Heart right ventricle (tissue), 16 donors: ENCODE measurements around the gene DHX34. TPM values are rescaled to one million over a fixed set of nuclear protein-coding genes. Genes with fewer than 3 reads are reported as not detected.
A peak's percentile ranks its signal among the peaks of the same experiment; 100 is the strongest.

Experiments
- ATAC-seq, 8 donors: fragments of 200-7000 bp; cut with Tn5 transposase; one replicate each; pipeline ENCODE4 v1.9.1; 2020; ENCODE audit warnings: mild to moderate bottlenecking in 8 of 8, moderate library complexity in 8 of 8, moderate number of reproducible peaks in 1 of 8
- DNase-seq, 2 donors: peaks; one replicate each; pipeline ENCODE4 v3.0.0-alpha.2; 2020
- H3K27ac ChIP-seq, 10 donors: fragments of 200-600 bp; sonication (generic) in 2 of 10; one replicate each; pipeline versions ENCODE4 v1.5.0 to v1.8.0; 2020 to 2022; ENCODE audit warnings: mild to moderate bottlenecking in 3 of 10
- H3K27me3 ChIP-seq, 7 donors: fragments of 200-600 bp; one replicate each; pipeline ENCODE4 v1.8.0; 2021 to 2022; ENCODE audit warnings: mild to moderate bottlenecking in 2 of 7
- H3K36me3 ChIP-seq, 9 donors: fragments of 200-600 bp; sonication (generic) in 1 of 9; one replicate each; pipeline versions ENCODE4 v1.5.0 to v1.8.0; 2020 to 2022; ENCODE audit warnings: mild to moderate bottlenecking in 2 of 9
- H3K4me1 ChIP-seq, 9 donors: fragments of 200-600 bp; sonication (generic) in 1 of 9; one replicate each; pipeline versions ENCODE4 v1.5.0 to v1.8.0; 2020 to 2022; ENCODE audit warnings: mild to moderate bottlenecking in 4 of 9
- H3K4me3 ChIP-seq, 10 donors: fragments of 200-600 bp; sonication (generic) in 2 of 10; one replicate each; pipeline versions ENCODE4 v1.5.0 to v1.8.0; 2020 to 2022; ENCODE audit warnings: mild to moderate bottlenecking in 7 of 10, moderate library complexity in 2 of 10
- H3K9me3 ChIP-seq, 11 donors: fragments of 200-600 bp in 10 of 11; sonication (generic) in 2 of 11; one replicate each; pipeline versions ENCODE4 v1.5.0 to v1.8.0; 2013 to 2022; ENCODE audit warnings: mild to moderate bottlenecking in 2 of 11, control low read depth in 1 of 11, moderate library complexity in 1 of 11
- WGBS, 2 donors: extraction: QIAGEN DNeasy Blood & Tissue Kit; methylation state at CpG; one replicate each; pipeline ENCODE4 v1.1.7; 2013; ENCODE audit warnings: inconsistent platforms in 1 of 2; 5-methylcytosine and 5-hydroxymethylcytosine counted together
- intact Hi-C, 10 donors: fragments of 100-400 bp; cut with DNase I; formaldehyde crosslinking; loops; one replicate each; pipeline versions ENCODE4 v1.11.1 to v1.14.2; 2022
- polyA plus RNA-seq, 2 donors: library from polyadenylated mRNA; stranded (reverse); fragments of 200-250 nt; gene quantifications; one replicate each; pipeline ENCODE4 v1.2.3, GENCODE V29; 2013
- total RNA-seq, 10 donors: library from RNA; stranded (reverse); fragmentation: NEBNext Ultra II Directional in 3 of 10; extraction: Animal tissue kit (Norgen Biotek cat#: 25700) in 3 of 10; gene quantifications; one replicate each; pipeline versions ENCODE4 v1.2.1 to v1.2.4, GENCODE V29; 2021 to 2023
- TF ChIP-seq, protein P1 (sequence below), 9 donors: fragments of 200-600 bp; sonication (generic) in 2 of 9; IDR thresholded peaks; one replicate each; pipeline versions ENCODE4 v1.5.0 to v1.8.0; 2021 to 2022; ENCODE audit warnings: antibody characterized with exemption in 9 of 9, mild to moderate bottlenecking in 5 of 9, moderate library complexity in 1 of 9
- donor health status: Arrhythmogenic right ventricular cardiomyopathy.
- donor health status: ischemic (EF 13 %, LVEDD 7.1; RV severe dilation, severe dysfunction).
- donor health status: healthy with polysubstance abuse.
- donor health status: DM: no; HTN: yes; CAD: no.
- donor health status: DM: no; HTN: no; CAD: no.
- donor health status: ischemic (EF 25% LVEDD 6.9; RV normal size, moderate dysfunction).
- donor health status: ischemic (EF 25% LVEDD 5.7; RV mildly dilated, moderate dysfunction).
- donor health status: healthy.
- donor health status: DM: yes; HTN: yes; CAD: no.
- donor health status: Ischemic cardiomyopathy.
- donor health status: ischemic (EF 35%, LVEDD 5.7; RV mildly dilated, moderate dysfunction).
- donor health status: nonischemic (EF 11% LVEDD 7.7; RV severe dilation, severe dysfunction).
- donor health status: DM: yes; HTN: yes; CAD: no.
- donor health status: PGD.
- donor health status: ischemic (EF 29% LVEDD 5.4; RV normal size, mild dysfunction).
- donor health status: nonischemic (EF 23%, LVEDD 6.1; RV moderate dilation, normal function).

The DHX34 gene
- total and polyA plus RNA-seq, 12 donors, result 4.4 to 11.7 (median 5.9) TPM

DNA sequence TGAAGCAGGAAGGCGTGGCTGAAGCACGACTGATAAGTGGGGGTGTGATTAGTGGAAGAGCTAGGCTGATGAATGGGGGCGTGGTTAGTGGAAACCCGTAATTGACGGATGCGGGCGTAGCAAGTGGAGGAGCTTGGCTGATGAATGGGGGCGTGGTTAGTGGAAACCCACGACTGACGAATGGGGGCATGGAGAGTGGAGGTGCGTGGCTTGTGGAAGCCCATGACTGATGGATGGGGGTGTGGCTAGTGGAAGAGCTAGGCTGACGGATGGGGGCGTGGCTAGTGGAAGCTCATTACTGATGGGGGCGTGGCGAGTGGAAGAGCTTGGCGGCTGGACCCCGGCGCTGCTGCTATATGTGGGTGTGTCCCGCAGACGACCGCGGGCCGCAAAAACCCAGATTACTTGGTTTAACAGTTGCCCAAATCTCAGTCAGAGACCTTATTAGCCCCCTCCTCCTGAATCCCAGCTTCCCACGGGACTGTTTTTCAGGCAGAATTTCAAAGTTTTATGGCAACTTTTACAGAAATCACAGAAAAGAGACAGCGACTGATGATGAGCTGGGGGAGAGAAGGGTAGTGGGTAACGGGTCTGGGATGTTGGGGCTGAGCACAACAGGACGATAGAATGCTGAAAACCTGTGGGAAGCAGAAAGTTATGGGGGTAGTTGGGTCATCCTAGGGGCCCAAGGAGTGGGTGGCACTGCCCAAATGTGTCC, 79.2 kb downstream of the DHX34 start:
- H3K27me3 ChIP-seq, result peaks cover 9 to 93% (median 75%) of the 10 kb centered on the region in 7 donors
- peak; percentile 78 to 94 (median 87) for ATAC-seq
- peak; percentile 80 to 90 for DNase-seq
- TF ChIP-seq, protein P1, sequence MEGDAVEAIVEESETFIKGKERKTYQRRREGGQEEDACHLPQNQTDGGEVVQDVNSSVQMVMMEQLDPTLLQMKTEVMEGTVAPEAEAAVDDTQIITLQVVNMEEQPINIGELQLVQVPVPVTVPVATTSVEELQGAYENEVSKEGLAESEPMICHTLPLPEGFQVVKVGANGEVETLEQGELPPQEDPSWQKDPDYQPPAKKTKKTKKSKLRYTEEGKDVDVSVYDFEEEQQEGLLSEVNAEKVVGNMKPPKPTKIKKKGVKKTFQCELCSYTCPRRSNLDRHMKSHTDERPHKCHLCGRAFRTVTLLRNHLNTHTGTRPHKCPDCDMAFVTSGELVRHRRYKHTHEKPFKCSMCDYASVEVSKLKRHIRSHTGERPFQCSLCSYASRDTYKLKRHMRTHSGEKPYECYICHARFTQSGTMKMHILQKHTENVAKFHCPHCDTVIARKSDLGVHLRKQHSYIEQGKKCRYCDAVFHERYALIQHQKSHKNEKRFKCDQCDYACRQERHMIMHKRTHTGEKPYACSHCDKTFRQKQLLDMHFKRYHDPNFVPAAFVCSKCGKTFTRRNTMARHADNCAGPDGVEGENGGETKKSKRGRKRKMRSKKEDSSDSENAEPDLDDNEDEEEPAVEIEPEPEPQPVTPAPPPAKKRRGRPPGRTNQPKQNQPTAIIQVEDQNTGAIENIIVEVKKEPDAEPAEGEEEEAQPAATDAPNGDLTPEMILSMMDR (IDR thresholded peaks at IDR 0.05), result no peak
- 0 to 1% methylated on average over 27 of the region's 27 CpGs for WGBS, 2 donors
- no peaks in the 10 kb centered on the region for H3K36me3 ChIP-seq
- H3K4me1 ChIP-seq, result peaks cover 7 to 27% (median 21%) of the 10 kb centered on the region in 9 donors
- no peaks in the 10 kb centered on the region for H3K9me3 ChIP-seq
- intact Hi-C loops, result loop anchor here in 3 of 10 donors (10.0 kb wide), 1 partner anchor 134 kb away; no protein-coding TSS in a partner anchor
- H3K4me3 ChIP-seq, result peak overlapping the region in 2 of 10 donors; percentile 10 to 15
- H3K27ac ChIP-seq, result no peak overlapping the region

DNA sequence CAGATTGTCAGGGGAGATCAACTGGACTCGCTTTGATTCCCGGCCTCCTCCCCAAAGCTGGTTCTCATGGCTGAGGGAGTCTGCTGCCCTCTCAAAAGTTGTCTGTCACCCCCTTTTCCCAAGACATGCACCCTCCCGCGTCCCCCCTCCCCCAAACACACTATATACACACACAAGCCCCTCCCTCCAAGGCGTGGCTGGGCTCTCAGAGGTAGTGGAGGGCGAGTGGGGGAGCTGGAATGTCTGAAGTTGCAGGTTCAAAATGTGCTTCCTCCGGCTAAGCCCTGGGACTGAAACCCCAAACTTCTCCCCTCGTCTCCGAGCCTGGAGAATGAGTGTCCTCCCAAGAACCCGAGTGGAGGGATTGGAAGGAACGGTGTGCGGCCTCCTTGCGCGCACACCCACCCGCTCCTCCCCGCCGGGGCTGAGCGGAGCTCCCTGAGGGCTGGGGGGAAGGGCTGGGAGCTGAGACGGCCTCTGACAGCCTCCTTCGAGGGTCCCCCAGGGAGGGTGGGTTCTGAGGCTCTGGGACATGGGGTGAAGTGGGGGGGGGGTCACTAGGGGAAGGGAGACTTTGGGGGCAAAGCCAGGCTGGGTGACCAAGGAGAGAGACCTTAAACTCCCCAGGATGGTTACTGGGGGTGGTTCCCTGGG, 80.2 kb downstream of the DHX34 start:
- ATAC-seq, result no peak
- WGBS, 2 donors, result 18 to 21% methylated on average over 20 of the region's 20 CpGs

DNA sequence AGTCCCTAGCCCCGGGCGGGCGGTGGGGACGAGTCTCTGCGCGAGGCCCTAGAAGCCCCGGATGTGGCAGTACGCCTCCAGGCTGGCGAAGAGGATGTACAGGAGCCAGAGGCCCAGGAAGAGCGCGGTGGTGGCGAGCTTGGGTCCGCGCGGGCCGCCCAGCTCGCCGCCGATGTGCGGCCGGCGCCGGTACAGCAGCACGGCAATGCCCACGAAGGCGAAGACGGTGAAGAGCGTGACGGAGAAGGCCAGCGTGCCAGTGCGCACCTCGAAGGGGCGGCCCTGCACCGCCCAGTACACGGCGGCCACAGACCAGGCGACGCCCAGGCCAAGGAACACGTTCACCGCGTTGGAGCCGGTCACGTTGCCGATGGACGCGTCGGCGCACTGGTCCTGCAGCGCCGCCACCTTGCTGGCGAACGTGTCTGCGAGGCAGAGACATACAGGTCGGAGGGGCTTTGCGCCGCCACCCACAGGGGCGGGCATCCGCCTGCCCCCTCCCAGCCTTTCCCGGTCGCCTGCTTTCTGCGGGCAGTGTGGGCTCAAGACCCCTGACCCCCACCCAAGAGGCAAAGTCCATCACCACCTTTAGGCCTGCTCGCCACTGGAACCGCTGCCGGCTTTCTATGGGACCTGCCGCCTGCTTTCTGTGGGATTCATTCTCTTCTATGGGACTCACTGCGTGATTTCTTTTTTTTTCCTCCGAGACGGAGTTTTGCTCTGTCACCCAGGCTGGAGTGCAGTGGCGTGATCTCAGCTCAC, 81.1 kb downstream of the DHX34 start:
- Histone ChIP-seq H3K36me3 (no peaks in the 10 kb centered on the region), H3K27me3 (peaks cover 9 to 87% (median 70%) of the 10 kb centered on the region in 7 donors), H3K27ac (no peak overlapping the region), H3K9me3 (no peaks in the 10 kb centered on the region), H3K4me1 (peaks cover 7 to 27% (median 21%) of the 10 kb centered on the region in 9 donors), H3K4me3 (peak overlapping the region in 6 of 10 donors; percentile 4 to 37 (median 18))
- intact Hi-C loops, result loop anchor here in 3 of 10 donors (5.0 to 10.0 kb wide), 3 partner anchors 75 to 185 kb away; partner anchors contain the start of gene NAPA (in 1 of the 3)
- TF ChIP-seq, protein P1 (IDR thresholded peaks at IDR 0.05), result peak in 5 of 9 donors; percentile 21 to 38 (median 30)
- 5 to 6% methylated on average over 68 to 69 of the region's 69 CpGs for WGBS, 2 donors
- ATAC-seq (peak in 6 of 8 donors; percentile 9 to 51 (median 24)), DNase-seq (no peak)

More for the DNA sequence above, 80.2 kb downstream of the DHX34 start:
- H3K4me1 ChIP-seq, result peaks cover 7 to 27% (median 21%) of the 10 kb centered on the region in 9 donors
- TF ChIP-seq, protein P1 (IDR thresholded peaks at IDR 0.05), result no peak
- peaks cover 9 to 88% (median 72%) of the 10 kb centered on the region in 7 donors for H3K27me3 ChIP-seq
- no peaks in the 10 kb centered on the region for H3K9me3 ChIP-seq
- no peak for DNase-seq
- H3K27ac ChIP-seq, result no peak overlapping the region
- H3K4me3 ChIP-seq, result no peak overlapping the region
- intact Hi-C loops, result loop anchor here in 3 of 10 donors (10.0 kb wide), 1 partner anchor 134 kb away; no protein-coding TSS in a partner anchor
- no peaks in the 10 kb centered on the region for H3K36me3 ChIP-seq

- H3K4me1 ChIP-seq, result peaks cover 7 to 30% (median 23%) of the 10 kb centered on the region in 9 donors
- TF ChIP-seq, protein P1 (IDR thresholded peaks at IDR 0.05), result no peak
- DNase-seq, result no peak
- peaks cover 9 to 83% (median 75%) of the 10 kb centered on the region in 7 donors for H3K27me3 ChIP-seq
- no peak overlapping the region for H3K27ac ChIP-seq
- intact Hi-C loops, result loop anchor here in 3 of 10 donors (5.0 to 10.0 kb wide), 3 partner anchors 73 to 183 kb away; partner anchors contain the start of gene NAPA (in 1 of the 3)
- no peaks in the 10 kb centered on the region for H3K36me3 ChIP-seq
- no peaks in the 10 kb centered on the region for H3K9me3 ChIP-seq
- no peak for ATAC-seq
- no peak overlapping the region for H3K4me3 ChIP-seq
- WGBS, 2 donors, result 75 to 80% methylated on average over 18 of the region's 18 CpGs
Observed at GRCh38 chr19:47432091-47432490, 83.0 kb downstream of the DHX34 start.
